Measurements from ENCODE around the gene GON7.

GRCh38 chr14:93239869-93240677 lies 33.2 kb upstream of the GON7 start:
- TF ChIP-seq CTCF (IDR thresholded peaks at IDR 0.05) (no peak), EZH2 (IDR thresholded peaks at IDR 0.05) (no peak), EZH2phosphoT487 (IDR thresholded peaks at IDR 0.05) (no peak)
